Limb (tissue), 2 donors: Measurements from ENCODE around the gene KIAA0930.

Source experiments
- DNase-seq, 2 donors: peaks; one replicate each; pipeline ENCODE4 v3.0.0-alpha.2; 2016; ENCODE audit errors: extremely low spot score in 2 of 2

Gene KIAA0930

GRCh38 chr22:45238076-45238956 is 2.4 kb downstream of the KIAA0930 start:
- DNase-seq: no peak

GRCh38 chr22:45237065-45237990 is 3.4 kb downstream of the KIAA0930 start:
- DNase-seq: no peak

- no peak for DNase-seq
Observed at GRCh38 chr22:45235851-45236342, 4.8 kb downstream of the KIAA0930 start.

GRCh38 chr22:45235101-45235777 is 5.5 kb downstream of the KIAA0930 start:
- no peak for DNase-seq

GRCh38 chr22:45233827-45234226 is 6.9 kb downstream of the KIAA0930 start:
- no peak for DNase-seq

- DNase-seq: no peak
Observed at GRCh38 chr22:45233386-45233785, 7.3 kb downstream of the KIAA0930 start.

- DNase-seq: no peak
Observed at GRCh38 chr22:45231293-45231692, 9.4 kb downstream of the KIAA0930 start.

GRCh38 chr22:45230026-45230721 is 10.5 kb downstream of the KIAA0930 start:
- DNase-seq: no peak

GRCh38 chr22:45229181-45229580 is 11.5 kb downstream of the KIAA0930 start:
- no peak for DNase-seq

GRCh38 chr22:45228401-45228754 is 12.3 kb downstream of the KIAA0930 start:
- no peak for DNase-seq

- no peak for DNase-seq
Observed at GRCh38 chr22:45227645-45228400, 12.9 kb downstream of the KIAA0930 start.

GRCh38 chr22:45226503-45227186 is 14.0 kb downstream of the KIAA0930 start:
- no peak for DNase-seq

GRCh38 chr22:45225732-45226502 is 14.8 kb downstream of the KIAA0930 start:
- peak in 1 of 2 donors; percentile 23 for DNase-seq

- DNase-seq: peak in 1 of 2 donors; percentile 34
Observed at GRCh38 chr22:45224988-45225731, 15.5 kb downstream of the KIAA0930 start.

- no peak for DNase-seq
Observed at GRCh38 chr22:45224331-45224730, 16.4 kb downstream of the KIAA0930 start.

- no peak for DNase-seq
Observed at GRCh38 chr22:45223304-45224117, 17.2 kb downstream of the KIAA0930 start.

- DNase-seq: no peak
Observed at GRCh38 chr22:45221201-45221600, 19.5 kb downstream of the KIAA0930 start.
